HCT116 (cell line): ENCODE measurements around the gene SPTBN4. TPM values are rescaled to one million over a fixed set of nuclear protein-coding genes. Genes with fewer than 3 reads are reported as not detected.

ENCODE experiments used
- ATAC-seq: fragments of 200-7000 bp; cut with Tn5 transposase; 2 replicates; pipeline ENCODE4 v1.9.1; 2020; ENCODE audit warnings: mild to moderate bottlenecking, moderate library complexity
- BruUV-seq: library from RNA; stranded (reverse); fragments of 400-500 nt; replicated peaks from 2 replicates; lab custom pipeline; 2021; lab: Mats Ljungman, UMichigan
- CTCF ChIA-PET: fragments of 300-600 bp; sonication (Branson Sonifier 250); formaldehyde crosslinking; loops from one replicate; lab custom pipeline; 2021; ENCODE audit warnings: antibody characterized with exemption; lab: Charles Lee
- POLR2A ChIA-PET: fragments of 300-600, 350-600 bp; sonication (Branson Sonifier 250); formaldehyde crosslinking; loops from one replicate; lab custom pipeline; 2021; ENCODE audit warnings: antibody characterized with exemption; lab: Charles Lee
- RAD21 ChIA-PET, 2 experiments: fragments of 300-600 bp; sonication (Branson Sonifier 250); formaldehyde crosslinking; loops; one replicate each; lab custom pipeline; 2023; ENCODE audit warnings: low total read pairs in 2 of 2; ENCODE audit not compliant: uncharacterized antibody in 2 of 2, unreplicated experiment in 2 of 2, low non-redundant PET in 1 of 2; lab: Charles Lee
- DNase-seq: peaks from one replicate; pipeline ENCODE4 v3.0.0-alpha.2; 2010; ENCODE audit warnings: low read depth, low spot score
- H2AFZ ChIP-seq: fragments of 200-600 bp; shearing (Covaris generic), sonication (generic); 2 replicates; pipeline ENCODE4 v1.6.1; 2017; ENCODE audit warnings: low read depth, mixed run types, mixed read lengths, antibody characterized with exemption, low read length; ENCODE audit not compliant: poor library complexity, severe bottlenecking
- H3K27ac ChIP-seq: 2 replicates; pipeline ENCODE4 v1.5.1; 2012; ENCODE audit warnings: low read depth, low read length
- H3K27me3 ChIP-seq: fragments of 200-600 bp; sonication (generic); 2 replicates; pipeline ENCODE4 v1.6.1; 2016; ENCODE audit warnings: mixed run types, low read length, mixed read lengths; ENCODE audit not compliant: insufficient read depth
- H3K36me3 ChIP-seq, 2 experiments: fragments of 200-500 bp in 1 of 2; fragments of 200-600 bp in 1 of 2; sonication (Bioruptor generic) in 1 of 2; sonication (generic) in 1 of 2; 2 replicates each; pipeline versions ENCODE4 v1.5.1 to v1.6.1; 2014 to 2016; ENCODE audit warnings: low read length in 2 of 2, inconsistent platforms in 1 of 2, mixed read lengths in 1 of 2, mixed run types in 1 of 2; ENCODE audit not compliant: insufficient read depth in 2 of 2, control insufficient read depth in 1 of 2
- H3K4me1 ChIP-seq, 2 experiments: fragments of 200-600 bp in 1 of 2; sonication (generic) in 1 of 2; 2 replicates each; pipeline versions ENCODE4 v1.5.1 to v1.6.1; 2012 to 2017; ENCODE audit warnings: low read length in 2 of 2, inconsistent platforms in 1 of 2, mild to moderate bottlenecking in 1 of 2, mixed read lengths in 1 of 2, mixed run types in 1 of 2, moderate library complexity in 1 of 2; ENCODE audit not compliant: insufficient read depth in 2 of 2, control insufficient read depth in 1 of 2
- H3K4me2 ChIP-seq: fragments of 200-600 bp; sonication (generic); 2 replicates; pipeline ENCODE4 v1.6.1; 2017; ENCODE audit warnings: mixed run types, low read length, mixed read lengths
- H3K4me3 ChIP-seq, 2 experiments: fragments of 200-600 bp in 1 of 2; sonication (generic) in 1 of 2; replicated peaks in 1 of 2; 2 replicates each; pipeline ENCODE4 v1.5.1; 2011 to 2016; ENCODE audit warnings: low read length in 2 of 2, control low read depth in 1 of 2, low read depth in 1 of 2, mild to moderate bottlenecking in 1 of 2, mixed read lengths in 1 of 2, mixed run types in 1 of 2
- H3K79me2 ChIP-seq: fragments of 200-600 bp; sonication (generic); 2 replicates; pipeline ENCODE4 v1.6.1; 2017; ENCODE audit warnings: mild to moderate bottlenecking, mixed run types, low read length, moderate library complexity, mixed read lengths; ENCODE audit not compliant: insufficient read depth
- H3K9ac ChIP-seq: fragments of 200-600 bp; sonication (generic); 2 replicates; pipeline ENCODE4 v1.6.1; 2016; ENCODE audit warnings: low read length, mixed read lengths
- H3K9me2 ChIP-seq: fragments of 200-600 bp; sonication (generic), shearing (Covaris generic); 2 replicates; pipeline ENCODE4 v1.6.1; 2017; ENCODE audit warnings: mixed run types, mild to moderate bottlenecking, moderate library complexity; ENCODE audit not compliant: insufficient read depth
- H3K9me3 ChIP-seq, 2 experiments: fragments of 200-500 bp in 1 of 2; fragments of 200-600 bp in 1 of 2; sonication (Bioruptor generic) in 1 of 2; sonication (generic) in 1 of 2; 2 replicates each; pipeline ENCODE4 v1.6.1; 2014 to 2017; ENCODE audit warnings: low read length in 2 of 2, mixed read lengths in 2 of 2, inconsistent platforms in 1 of 2, low read depth in 1 of 2, mild to moderate bottlenecking in 1 of 2, mixed run types in 1 of 2, moderate library complexity in 1 of 2; ENCODE audit not compliant: control insufficient read depth in 1 of 2, insufficient read depth in 1 of 2
- H4K20me1 ChIP-seq: fragments of 200-600 bp; sonication (generic), shearing (Covaris generic); 2 replicates; pipeline ENCODE4 v1.6.1; 2017; ENCODE audit warnings: mixed run types, mild to moderate bottlenecking, moderate library complexity; ENCODE audit not compliant: insufficient read depth
- EGR1 ChIP-seq: IDR thresholded peaks from 2 replicates; pipeline ENCODE4 v1.6.1; 2012; ENCODE audit warnings: low read depth
- EZH2 ChIP-seq: fragments of 200-600 bp; sonication (generic); IDR thresholded peaks from 2 replicates; pipeline ENCODE4 v1.6.1; 2017; ENCODE audit warnings: antibody characterized with exemption, mixed run types
- EZH2phosphoT487 ChIP-seq: fragments of 200-600 bp; IDR thresholded peaks from 2 replicates; pipeline ENCODE4 v1.6.1; 2018; ENCODE audit warnings: antibody characterized with exemption, borderline replicate concordance
- FOSL1 ChIP-seq: IDR thresholded peaks from 2 replicates; pipeline ENCODE4 v1.6.1; 2012; ENCODE audit warnings: low read depth
- JUND ChIP-seq: IDR thresholded peaks from 2 replicates; pipeline ENCODE4 v1.6.1; 2012
- POLR2AphosphoS5 ChIP-seq: IDR thresholded peaks from 2 replicates; pipeline ENCODE4 v1.6.1; 2011; ENCODE audit warnings: mild to moderate bottlenecking, low read depth, low read length, moderate library complexity
- SP1 ChIP-seq: IDR thresholded peaks from 2 replicates; pipeline ENCODE4 v1.6.1; 2012; ENCODE audit warnings: low read depth
- SRF ChIP-seq: IDR thresholded peaks from 2 replicates; pipeline ENCODE4 v1.6.1; 2012; ENCODE audit warnings: low read depth
- intact Hi-C: fragments of 100-400 bp; cut with micrococcal nuclease; formaldehyde crosslinking; loops from 2 replicates; pipeline ENCODE4 v1.10.0; 2022
- total RNA-seq: library from RNA; stranded (reverse); gene quantifications from one replicate; pipeline ENCODE4 v1.2.1, GENCODE V29; 2021; ENCODE audit not compliant: unreplicated experiment

SPTBN4 gene
- total RNA-seq, 1 experiment from 2014 or later: 4.6 TPM

DNA sequence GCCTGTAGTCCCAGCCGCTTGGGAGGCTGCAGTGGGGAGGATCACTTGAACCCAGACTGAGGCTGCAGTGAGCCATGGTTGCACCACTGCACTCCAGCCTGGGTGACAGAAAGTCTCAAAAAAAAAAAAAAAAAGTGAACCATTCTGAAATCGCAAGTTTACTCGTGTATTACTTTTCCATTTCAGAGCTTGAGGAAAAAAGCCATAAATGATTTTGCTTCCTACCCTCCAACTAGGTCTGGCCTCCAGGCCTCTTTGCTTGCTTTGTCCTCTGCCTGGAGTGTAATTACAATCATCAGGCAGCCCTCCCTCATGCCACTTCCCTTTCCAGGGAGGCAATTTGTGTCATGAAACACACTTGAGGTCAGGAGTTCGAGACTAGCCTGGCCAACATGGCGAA lies 9.8 kb upstream of the SPTBN4 start:
- H3K9me2 ChIP-seq: no peaks in the 10 kb centered on the region
- no peak overlapping the region for H3K4me3 ChIP-seq
- no peaks in the 10 kb centered on the region for H4K20me1 ChIP-seq
- no peak overlapping the region for H2AFZ ChIP-seq
- RAD21 ChIA-PET: no interaction called here
- H3K27ac ChIP-seq: no peak overlapping the region
- POLR2A ChIA-PET: no interaction called here
- peaks cover 13% of the 10 kb centered on the region; the same call in 1 of the 2 replicates for H3K79me2 ChIP-seq
- ATAC-seq: no peak
- peaks cover 5 to 7% of the 10 kb centered on the region in 2 experiments; a peak in 3 of 4 replicates for H3K4me1 ChIP-seq
- no TSS peak for BruUV-seq
- CTCF ChIA-PET: interaction anchor here (1.3 kb wide), 1 partner anchor 36 kb away, joined by 3 read pairs; no protein-coding TSS in a partner anchor
- H3K36me3 ChIP-seq: peaks cover 7 to 11% of the 10 kb centered on the region in 2 experiments
- no peaks in the 10 kb centered on the region for H3K27me3 ChIP-seq
- intact Hi-C loops: no loop called here
- TF ChIP-seq EGR1: no peak
- no peak overlapping the region for H3K9ac ChIP-seq
- no peak overlapping the region for H3K4me2 ChIP-seq
- no peaks in the 10 kb centered on the region for H3K9me3 ChIP-seq
- DNase-seq: no peak

DNA sequence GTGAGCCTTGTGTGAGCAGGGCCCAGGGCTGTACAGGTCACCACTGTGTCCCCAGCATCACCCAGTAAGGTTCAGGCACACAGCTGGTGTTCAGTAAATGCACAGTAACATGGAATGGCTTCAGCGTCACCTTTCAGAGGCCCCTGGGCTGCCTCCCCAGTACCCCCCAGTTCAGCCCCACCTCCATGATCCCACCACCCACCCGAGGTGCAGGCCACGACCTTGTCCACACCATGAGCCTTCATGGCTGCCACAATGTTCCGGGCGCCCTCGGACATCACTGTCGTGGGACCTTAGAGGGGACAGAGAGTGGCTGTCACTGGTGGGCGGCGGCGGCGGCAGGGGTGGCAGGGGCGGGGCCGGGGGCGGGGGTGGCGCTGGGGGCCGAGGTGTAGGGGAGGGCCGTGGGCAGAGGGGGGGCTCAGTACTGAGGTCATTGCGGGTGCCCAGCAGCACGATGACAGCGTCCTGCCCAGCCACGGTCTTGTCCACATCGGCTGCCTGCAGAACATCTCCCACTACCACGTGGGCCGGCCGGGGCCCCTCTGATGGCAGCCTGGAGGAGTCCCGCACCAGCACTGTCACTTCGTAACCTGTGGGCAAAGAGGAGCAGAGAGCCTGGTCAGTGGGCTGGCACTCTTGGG lies 8.7 kb upstream of the SPTBN4 start:
- Histone ChIP-seq H3K9me2 (no peaks in the 10 kb centered on the region), H3K9ac (no peak overlapping the region), H3K36me3 (peaks cover 7 to 11% of the 10 kb centered on the region in 2 experiments), H3K9me3 (no peaks in the 10 kb centered on the region), H3K27me3 (no peaks in the 10 kb centered on the region), H2AFZ (no peak overlapping the region), H3K79me2 (peaks cover 13% of the 10 kb centered on the region; the same call in 1 of the 2 replicates), H4K20me1 (no peaks in the 10 kb centered on the region), H3K27ac (no peak overlapping the region), H3K4me2 (no peak overlapping the region), H3K4me3 (no peak overlapping the region), H3K4me1 (peaks cover 8 to 12% of the 10 kb centered on the region in 2 experiments)
- RAD21 ChIA-PET: no interaction called here
- CTCF ChIA-PET: no interaction called here
- no peak for ATAC-seq
- intact Hi-C loops: no loop called here
- no TSS peak for BruUV-seq
- POLR2A ChIA-PET: no interaction called here
- DNase-seq: no peak
- TF ChIP-seq FOSL1 (no peak), SRF (no peak), POLR2AphosphoS5 (no peak), EZH2 (no peak), SP1 (no peak), JUND (no peak), EZH2phosphoT487 (no peak)
